ENCODE measurements around the gene MEGF11.

Gene MEGF11

DNA sequence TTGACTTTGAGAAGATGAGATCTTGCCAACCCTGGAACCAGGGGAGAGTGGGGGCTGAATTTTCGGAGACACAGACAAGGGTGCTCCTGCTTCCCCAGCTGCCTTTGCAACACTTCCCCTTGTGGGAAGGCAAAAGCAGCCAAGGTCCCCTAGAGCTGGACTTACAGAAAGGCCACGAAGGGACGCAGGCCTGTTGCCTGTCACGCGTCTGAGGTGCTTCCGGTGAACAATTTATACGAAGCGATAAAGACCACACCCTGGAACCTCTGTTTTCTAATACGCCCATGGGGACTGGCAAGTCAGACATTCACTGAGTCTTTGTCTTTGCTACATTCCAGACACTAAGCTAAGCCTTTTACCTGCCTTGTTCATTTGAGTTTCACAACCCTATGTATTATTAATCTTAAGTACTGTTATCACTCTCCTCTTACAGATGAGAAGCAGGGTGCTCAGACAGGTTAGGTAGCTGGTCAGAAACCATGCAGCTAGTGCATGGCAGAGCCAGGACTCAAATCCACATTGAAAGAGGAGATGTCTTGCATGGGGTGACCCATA is 13.2 kb downstream of the MEGF11 start:
- DNase-seq (ENCODE audit: low read depth in 4 of 4, low spot score in 1 of 4): no peak

GRCh38 chr15:66239514-66239913 is 14.0 kb downstream of the MEGF11 start:
- no peak for DNase-seq (ENCODE audit: low read depth in 4 of 4, low spot score in 1 of 4)

DNA sequence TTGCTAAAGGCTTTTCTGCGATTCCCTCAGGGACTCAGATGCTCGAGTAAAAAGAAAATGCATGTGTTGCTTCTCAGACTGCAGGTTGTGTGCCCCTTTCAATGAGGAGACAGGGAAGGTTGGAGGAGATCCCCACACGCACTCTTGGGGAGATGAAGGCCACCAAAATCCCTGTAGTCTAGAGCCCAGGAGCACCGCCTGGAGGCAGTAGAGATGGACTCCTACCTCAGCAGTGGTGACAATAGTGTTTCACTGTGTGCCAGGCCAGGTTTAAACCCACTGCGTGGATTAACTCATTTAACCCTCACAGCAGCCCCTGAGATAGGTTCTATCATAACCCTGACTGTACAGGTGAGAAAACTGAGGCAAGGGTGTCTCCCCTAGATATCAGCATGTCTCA is 15.2 kb downstream of the MEGF11 start:
- no peak for DNase-seq (ENCODE audit: low read depth in 4 of 4, low spot score in 1 of 4)

- DNase-seq (ENCODE audit: low read depth in 4 of 4, low spot score in 1 of 4): no peak
Observed at GRCh38 chr15:66237513-66238235, 15.9 kb downstream of the MEGF11 start.

GRCh38 chr15:66236806-66237375 is 16.7 kb downstream of the MEGF11 start:
- no peak for DNase-seq (ENCODE audit: low read depth in 4 of 4, low spot score in 1 of 4)

DNA sequence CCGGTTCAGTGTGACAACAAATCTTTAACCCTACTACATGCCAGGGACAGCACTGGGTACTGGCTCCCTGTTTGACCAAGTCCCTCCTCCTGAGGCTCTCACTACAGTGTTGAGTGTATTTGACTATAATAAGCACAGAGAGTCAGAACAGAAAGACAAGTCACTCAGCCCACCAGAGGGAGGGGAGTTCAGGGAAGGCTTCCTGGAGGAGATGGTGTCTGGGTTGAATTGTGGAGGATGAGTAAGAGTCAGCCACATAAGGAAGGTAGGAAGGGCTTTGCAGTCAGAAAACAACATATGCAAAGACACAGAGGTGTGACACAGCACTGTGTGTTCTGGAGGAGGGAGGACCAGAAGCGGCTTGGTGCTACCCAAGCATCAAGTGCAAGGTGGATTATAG is 17.7 kb downstream of the MEGF11 start:
- no peak for DNase-seq (ENCODE audit: low read depth in 4 of 4, low spot score in 1 of 4)

GRCh38 chr15:66234798-66235197 is 18.8 kb downstream of the MEGF11 start:
- DNase-seq (ENCODE audit: low read depth in 4 of 4, low spot score in 1 of 4): no peak

- no peak for DNase-seq (ENCODE audit: low read depth in 4 of 4, low spot score in 1 of 4)
Observed at GRCh38 chr15:66233487-66234415, 19.8 kb downstream of the MEGF11 start.

GRCh38 chr15:66232267-66232625 is 21.3 kb downstream of the MEGF11 start:
- no peak for DNase-seq (ENCODE audit: low read depth in 4 of 4, low spot score in 1 of 4)

DNA sequence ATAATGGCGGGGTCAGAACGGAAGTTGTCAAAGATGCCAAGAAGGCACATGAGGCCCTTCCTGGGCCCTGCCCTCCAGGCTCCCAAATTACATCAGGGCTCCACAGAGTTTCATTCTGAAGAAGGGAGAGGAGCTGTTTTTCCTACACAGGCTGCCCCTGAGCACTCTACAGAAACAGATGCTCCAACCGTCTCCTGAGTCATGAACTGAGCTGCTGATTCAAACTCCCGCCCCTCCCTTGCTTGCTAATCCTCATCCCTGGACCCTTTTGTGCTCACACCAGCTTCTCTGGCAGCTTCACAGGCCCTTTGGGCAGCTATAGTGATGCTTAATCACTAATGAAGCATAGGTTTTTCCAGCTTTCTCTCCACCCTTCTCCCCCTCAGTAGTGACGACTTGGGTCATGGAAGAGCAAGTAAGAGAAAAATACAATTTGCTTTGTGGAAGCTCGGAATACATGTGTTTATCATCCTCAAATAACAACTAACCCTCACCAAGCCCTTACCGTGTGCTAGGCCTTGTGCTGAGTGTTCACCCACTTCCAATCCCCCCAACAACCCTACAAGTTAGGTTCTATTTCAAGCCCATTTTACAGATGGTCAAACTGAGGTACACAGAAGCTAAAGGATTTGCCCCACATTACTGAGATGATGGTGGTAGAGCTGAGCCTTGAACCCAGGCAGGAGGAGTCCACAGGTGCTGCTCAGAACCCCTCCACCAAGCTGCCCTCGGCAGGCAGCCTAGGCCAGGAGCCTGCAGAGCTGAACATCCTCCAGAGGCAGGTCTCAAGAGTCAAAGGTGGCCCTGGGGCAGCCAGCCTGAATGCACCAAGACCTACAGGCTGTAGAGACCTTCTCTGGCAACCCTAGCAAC is 21.9 kb downstream of the MEGF11 start:
- no peak for DNase-seq (ENCODE audit: low read depth in 4 of 4, low spot score in 1 of 4)

- no peak for DNase-seq (ENCODE audit: low read depth in 4 of 4, low spot score in 1 of 4)
Observed at GRCh38 chr15:66229790-66230465, 23.6 kb downstream of the MEGF11 start.

DNA sequence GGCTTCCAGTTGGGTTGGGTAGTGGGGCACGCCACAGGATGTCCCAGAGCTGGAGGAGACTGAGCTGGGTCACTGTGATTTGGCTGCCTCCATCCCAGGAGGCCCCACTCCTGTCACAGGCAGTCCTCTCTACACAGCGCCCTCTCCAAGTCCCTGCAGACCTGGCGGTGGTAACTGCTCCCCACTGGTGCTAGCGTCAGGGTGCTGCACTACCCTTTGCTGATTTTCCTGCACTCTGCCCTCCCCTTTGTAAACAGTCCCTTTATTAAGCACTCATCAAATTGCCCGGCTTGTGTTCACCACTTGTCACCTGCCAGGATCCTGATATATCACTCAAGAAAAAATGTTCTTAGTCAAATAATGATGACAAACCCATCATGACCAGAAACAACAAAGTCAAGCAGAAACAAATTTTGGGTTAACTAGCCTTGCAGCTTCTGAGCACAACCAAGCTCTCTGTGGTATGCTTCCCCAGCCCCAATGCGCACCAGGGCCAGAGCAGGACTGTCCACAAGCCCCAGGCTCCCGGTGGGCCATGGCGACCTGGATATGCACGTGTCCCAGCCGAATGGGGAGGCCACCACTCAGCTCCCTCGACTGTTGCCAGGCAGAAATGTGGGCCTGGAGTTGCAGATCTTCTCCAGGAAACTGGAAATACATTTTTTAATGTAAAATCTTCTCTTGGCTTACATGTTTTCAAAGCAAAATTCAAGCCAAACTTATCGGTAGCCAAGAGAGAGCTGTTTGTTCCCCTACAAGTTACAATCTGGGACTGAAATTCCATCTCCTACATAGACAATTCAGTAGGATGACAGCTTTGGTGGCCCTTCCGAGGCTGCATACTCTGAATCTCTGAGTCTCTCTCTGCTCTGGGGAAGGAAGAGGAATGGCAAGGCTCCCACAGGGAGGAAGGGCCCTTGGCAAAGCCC is 24.5 kb downstream of the MEGF11 start:
- no peak for DNase-seq (ENCODE audit: low read depth in 4 of 4, low spot score in 1 of 4)

DNA sequence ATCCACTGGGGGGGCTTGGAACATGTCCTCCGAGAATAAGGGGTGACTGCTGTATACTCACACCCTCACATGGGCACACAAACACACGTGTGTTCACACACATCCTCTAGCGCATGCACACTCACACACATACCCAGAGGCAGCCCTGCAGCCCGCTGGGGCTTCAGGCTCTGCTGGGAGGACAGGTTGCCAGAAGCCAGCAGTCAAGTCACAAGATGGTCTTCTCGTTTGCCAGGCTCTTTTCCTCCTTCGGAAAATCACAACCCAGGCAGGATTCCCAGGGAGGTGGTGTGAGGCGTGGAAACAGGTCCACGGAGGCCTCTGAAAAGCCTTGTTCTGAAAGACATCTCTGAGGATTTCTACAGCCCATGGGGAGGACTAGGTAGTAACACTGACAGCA is 26.8 kb downstream of the MEGF11 start:
- no peak for DNase-seq (ENCODE audit: low read depth in 4 of 4, low spot score in 1 of 4)

GRCh38 chr15:66225656-66226274 is 27.8 kb downstream of the MEGF11 start:
- DNase-seq (ENCODE audit: low read depth in 4 of 4, low spot score in 1 of 4): no peak

DNA sequence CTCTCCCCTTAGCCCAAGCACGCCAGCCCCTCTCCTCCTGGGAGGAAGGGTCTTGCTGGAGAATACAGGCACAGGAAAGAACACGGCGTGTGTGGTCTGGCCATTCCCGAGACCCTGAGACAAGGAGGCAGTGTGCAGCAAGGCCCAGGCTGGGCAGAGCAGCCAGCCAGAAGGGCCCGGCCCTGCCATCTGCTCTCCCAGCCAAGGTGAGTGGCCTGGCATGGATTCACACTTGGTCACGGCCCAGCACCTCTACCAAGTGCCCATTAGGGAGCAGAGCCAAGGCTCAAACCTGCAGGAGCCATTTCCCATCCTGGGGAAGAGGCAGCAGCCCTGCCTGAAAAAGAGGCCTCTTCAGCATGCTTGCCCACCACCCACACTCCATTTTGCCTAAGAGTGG is 28.6 kb downstream of the MEGF11 start:
- no peak for DNase-seq (ENCODE audit: low read depth in 4 of 4, low spot score in 1 of 4)

- DNase-seq (ENCODE audit: low read depth in 4 of 4, low spot score in 1 of 4): no peak
Observed at GRCh38 chr15:66222273-66223198, 31.0 kb downstream of the MEGF11 start.

DNA sequence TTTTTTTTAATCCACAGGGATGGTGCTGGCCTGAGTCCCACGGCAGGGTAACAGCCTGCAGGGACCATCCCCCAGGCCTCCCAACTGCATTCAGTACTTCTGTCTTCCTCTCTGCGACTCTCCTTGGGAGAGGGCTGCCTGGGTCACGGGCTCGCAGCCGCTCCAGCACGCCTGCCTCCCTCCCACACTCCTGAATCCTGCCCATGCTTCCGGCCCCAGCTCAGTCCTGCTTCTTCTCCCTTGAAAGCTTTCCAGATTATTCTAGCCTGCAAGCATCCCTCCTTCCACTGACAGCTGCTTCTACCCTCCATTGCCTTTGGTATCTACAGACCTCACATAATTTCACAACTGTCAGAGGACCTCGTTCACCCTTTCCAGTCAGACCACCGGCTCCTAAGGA is 32.4 kb downstream of the MEGF11 start:
- DNase-seq (ENCODE audit: low read depth in 4 of 4, low spot score in 1 of 4): no peak

DNA sequence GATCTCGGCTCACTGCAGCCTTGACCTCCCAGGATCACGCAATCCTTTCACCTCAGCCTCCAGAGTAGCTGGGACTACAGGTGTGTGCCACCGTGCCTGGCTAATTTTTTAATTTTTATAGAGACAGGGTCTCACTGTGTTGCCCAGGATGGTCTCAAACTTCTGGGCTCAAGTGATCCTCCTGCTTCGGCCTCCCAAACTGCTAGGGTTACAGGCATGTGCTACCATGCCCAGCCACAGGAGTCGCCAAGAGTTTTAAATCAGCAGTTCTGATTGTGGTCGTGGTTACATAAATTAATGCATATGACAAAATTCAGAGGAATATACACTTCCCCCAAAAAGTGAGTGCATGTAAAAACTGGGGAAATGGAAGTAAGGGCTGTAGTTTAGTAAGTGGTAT is 32.9 kb downstream of the MEGF11 start:
- DNase-seq (ENCODE audit: low read depth in 4 of 4, low spot score in 1 of 4): no peak
